Uterus (tissue), 4 donors: ENCODE measurements around the gene PTPRD. TPM values are rescaled to one million over a fixed set of nuclear protein-coding genes. Genes with fewer than 3 reads are reported as not detected.

Experiments
- DNase-seq, 2 donors: peaks; one replicate each; pipeline ENCODE4 v3.0.0-alpha.2; 2019 to 2020
- H3K27ac ChIP-seq, 2 donors: fragments of 200-600 bp; sonication (generic); 1 replicate in 1 of 2; 2 replicates in 1 of 2; pipeline ENCODE4 v1.5.1; 2016 to 2018
- H3K27me3 ChIP-seq, 2 donors: fragments of 200-600 bp; sonication (generic); one replicate each; pipeline ENCODE4 v1.5.1; 2018 to 2019; ENCODE audit warnings: control low read depth in 1 of 2
- H3K36me3 ChIP-seq, 2 donors: fragments of 200-600 bp; sonication (generic); one replicate each; pipeline ENCODE4 v1.5.1; 2019; ENCODE audit warnings: control low read depth in 1 of 2
- H3K4me1 ChIP-seq, 2 donors: fragments of 200-600 bp; sonication (generic); one replicate each; pipeline ENCODE4 v1.5.1; 2018 to 2019; ENCODE audit warnings: control low read depth in 1 of 2
- H3K4me3 ChIP-seq, 2 donors: fragments of 200-600 bp; sonication (generic); 1 replicate in 1 of 2; 2 replicates in 1 of 2; pipeline ENCODE4 v1.5.1; 2018 to 2019; ENCODE audit warnings: mild to moderate bottlenecking in 1 of 2
- H3K9me3 ChIP-seq, 2 donors: fragments of 200-600 bp; sonication (generic); one replicate each; pipeline ENCODE4 v1.5.1; 2019; ENCODE audit warnings: control low read depth in 1 of 2
- POLR2A ChIP-seq, 2 donors: fragments of 450-650 bp; IDR thresholded peaks; one replicate each; pipeline ENCODE4 v1.6.1; 2016; ENCODE audit warnings: antibody characterized with exemption in 2 of 2, mild to moderate bottlenecking in 1 of 2, moderate library complexity in 1 of 2
- intact Hi-C: fragments of 100-400 bp; cut with DNase I; formaldehyde crosslinking; loops from one replicate; pipeline ENCODE4 v1.15.1; 2023; ENCODE audit warnings: low total_unique reads
- total RNA-seq, 4 donors: library from RNA; depleted of rRNA in 3 of 4; stranded (reverse); fragments of >200 nt in 3 of 4; gene quantifications; one replicate each; pipeline versions ENCODE4 v1.1.0 to v1.2.4, GENCODE V29; 2014 to 2023
- TF ChIP-seq, protein P1 (sequence below), 4 experiments: fragments of 200-600 bp in 2 of 4; fragments of 450-650 bp in 2 of 4; sonication (generic) in 2 of 4; IDR thresholded peaks; one replicate each; pipeline ENCODE4 v1.5.1; 2016 to 2019; ENCODE audit warnings: antibody characterized with exemption in 4 of 4, mild to moderate bottlenecking in 2 of 4, moderate library complexity in 1 of 4
- donor health status: DM: yes; HTN: yes; CAD: no.

Gene PTPRD
- total RNA-seq, 4 donors from 2014 or later: 1.2 to 136 (median 26.4) TPM

DNA sequence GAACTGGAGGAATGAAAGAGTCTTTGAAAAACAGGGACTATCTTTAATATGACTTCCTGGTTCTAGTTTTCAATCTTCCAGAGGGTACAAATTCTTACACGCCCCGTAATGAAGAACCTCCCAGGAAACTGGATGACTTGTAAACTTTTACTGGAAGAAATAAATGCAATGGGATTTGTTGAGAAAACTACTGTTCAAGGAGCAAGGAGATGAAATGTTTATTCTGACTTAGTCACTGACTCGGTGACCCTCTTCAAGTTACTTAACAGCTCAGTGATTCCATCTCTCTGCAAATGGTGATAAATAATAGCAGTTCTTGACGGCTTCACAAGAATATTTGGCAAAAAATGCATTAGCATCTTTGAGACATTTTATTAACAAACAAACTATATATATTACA lies 858.6 kb downstream of the PTPRD start:
- H3K4me1 ChIP-seq: no peaks in the 10 kb centered on the region
- no peak for TF ChIP-seq POLR2A (IDR thresholded peaks at IDR 0.05)
- TF ChIP-seq, protein P1, sequence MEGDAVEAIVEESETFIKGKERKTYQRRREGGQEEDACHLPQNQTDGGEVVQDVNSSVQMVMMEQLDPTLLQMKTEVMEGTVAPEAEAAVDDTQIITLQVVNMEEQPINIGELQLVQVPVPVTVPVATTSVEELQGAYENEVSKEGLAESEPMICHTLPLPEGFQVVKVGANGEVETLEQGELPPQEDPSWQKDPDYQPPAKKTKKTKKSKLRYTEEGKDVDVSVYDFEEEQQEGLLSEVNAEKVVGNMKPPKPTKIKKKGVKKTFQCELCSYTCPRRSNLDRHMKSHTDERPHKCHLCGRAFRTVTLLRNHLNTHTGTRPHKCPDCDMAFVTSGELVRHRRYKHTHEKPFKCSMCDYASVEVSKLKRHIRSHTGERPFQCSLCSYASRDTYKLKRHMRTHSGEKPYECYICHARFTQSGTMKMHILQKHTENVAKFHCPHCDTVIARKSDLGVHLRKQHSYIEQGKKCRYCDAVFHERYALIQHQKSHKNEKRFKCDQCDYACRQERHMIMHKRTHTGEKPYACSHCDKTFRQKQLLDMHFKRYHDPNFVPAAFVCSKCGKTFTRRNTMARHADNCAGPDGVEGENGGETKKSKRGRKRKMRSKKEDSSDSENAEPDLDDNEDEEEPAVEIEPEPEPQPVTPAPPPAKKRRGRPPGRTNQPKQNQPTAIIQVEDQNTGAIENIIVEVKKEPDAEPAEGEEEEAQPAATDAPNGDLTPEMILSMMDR (IDR thresholded peaks at IDR 0.05): no peak
- H3K9me3 ChIP-seq: no peaks in the 10 kb centered on the region
- no peaks in the 10 kb centered on the region for H3K36me3 ChIP-seq
- peaks cover 0 to 4% of the 10 kb centered on the region in 2 donors for H3K27me3 ChIP-seq
- no peak for DNase-seq
- no peak overlapping the region for H3K4me3 ChIP-seq
- intact Hi-C loops: no loop called here
- no peak overlapping the region for H3K27ac ChIP-seq

DNA sequence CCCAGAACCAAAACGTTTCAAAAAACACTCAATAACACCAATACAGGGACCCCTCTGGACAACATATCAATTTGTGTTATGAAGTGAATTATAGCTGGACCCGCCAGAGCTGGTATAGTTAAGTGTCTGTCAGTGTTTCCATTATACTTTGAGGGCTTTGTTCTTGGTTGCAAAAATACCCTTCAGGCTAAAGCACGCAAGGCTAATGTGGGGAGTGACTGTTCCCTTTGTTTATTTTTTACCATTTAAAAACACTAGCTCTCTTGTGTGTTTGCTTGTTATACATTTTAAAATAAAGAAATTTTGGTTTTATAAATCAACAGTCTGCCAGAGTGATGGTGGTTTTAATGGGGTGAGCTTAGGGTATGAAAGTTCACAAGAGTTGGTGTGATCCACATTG lies 859.5 kb downstream of the PTPRD start:
- no peaks in the 10 kb centered on the region for H3K9me3 ChIP-seq
- H3K4me3 ChIP-seq: no peak overlapping the region
- no peak overlapping the region for H3K27ac ChIP-seq
- no peak for DNase-seq
- TF ChIP-seq POLR2A (IDR thresholded peaks at IDR 0.05): no peak
- TF ChIP-seq, protein P1 (IDR thresholded peaks at IDR 0.05): no peak
- intact Hi-C loops: no loop called here
- H3K4me1 ChIP-seq: no peaks in the 10 kb centered on the region
- no peaks in the 10 kb centered on the region for H3K36me3 ChIP-seq
- H3K27me3 ChIP-seq: peaks cover 0 to 4% of the 10 kb centered on the region in 2 donors

DNA sequence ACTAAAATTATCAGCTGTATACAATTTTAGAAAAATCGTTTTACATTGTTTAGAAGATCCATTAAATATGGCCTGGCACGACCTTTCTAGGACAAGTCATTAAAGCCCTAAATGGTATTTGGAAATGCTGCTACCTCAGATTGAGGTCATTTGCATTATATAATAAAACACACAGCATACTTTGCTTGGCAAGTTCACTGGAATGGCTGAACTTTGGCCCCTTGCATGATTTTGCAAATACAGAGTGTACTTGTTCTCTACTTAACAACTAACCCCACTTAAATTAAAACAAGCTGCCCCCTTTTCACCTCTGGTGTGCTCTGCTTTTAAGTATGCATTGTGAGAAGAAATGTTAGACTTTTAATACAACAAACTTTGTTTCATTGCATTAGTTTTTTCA lies 860.1 kb downstream of the PTPRD start:
- Histone ChIP-seq H3K4me3 (no peak overlapping the region), H3K4me1 (no peaks in the 10 kb centered on the region), H3K27ac (no peak overlapping the region), H3K9me3 (no peaks in the 10 kb centered on the region), H3K36me3 (no peaks in the 10 kb centered on the region), H3K27me3 (peaks cover 0 to 4% of the 10 kb centered on the region in 2 donors)
- TF ChIP-seq, protein P1 (IDR thresholded peaks at IDR 0.05): no peak
- TF ChIP-seq POLR2A (IDR thresholded peaks at IDR 0.05): no peak
- DNase-seq: no peak
- intact Hi-C loops: no loop called here

DNA sequence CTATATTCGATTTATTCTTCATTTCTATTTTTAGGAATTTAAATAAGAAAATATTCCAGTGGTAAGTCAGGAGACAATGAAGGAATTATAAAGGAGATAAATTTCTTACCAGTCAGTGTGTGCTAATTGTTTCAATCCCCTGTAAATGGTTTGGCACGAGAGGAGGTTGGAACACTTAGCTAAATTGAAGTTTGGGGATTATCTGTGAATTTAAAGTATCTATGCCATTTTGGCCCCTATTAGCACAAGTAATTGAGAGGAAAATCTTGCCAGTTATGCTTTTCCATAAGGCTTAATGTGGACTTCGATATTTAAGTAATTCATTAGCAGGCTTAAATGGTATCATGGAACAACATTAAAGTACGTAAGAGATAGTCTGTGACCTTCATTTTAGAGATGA lies 860.8 kb downstream of the PTPRD start:
- H3K9me3 ChIP-seq: no peaks in the 10 kb centered on the region
- no peaks in the 10 kb centered on the region for H3K4me1 ChIP-seq

DNA sequence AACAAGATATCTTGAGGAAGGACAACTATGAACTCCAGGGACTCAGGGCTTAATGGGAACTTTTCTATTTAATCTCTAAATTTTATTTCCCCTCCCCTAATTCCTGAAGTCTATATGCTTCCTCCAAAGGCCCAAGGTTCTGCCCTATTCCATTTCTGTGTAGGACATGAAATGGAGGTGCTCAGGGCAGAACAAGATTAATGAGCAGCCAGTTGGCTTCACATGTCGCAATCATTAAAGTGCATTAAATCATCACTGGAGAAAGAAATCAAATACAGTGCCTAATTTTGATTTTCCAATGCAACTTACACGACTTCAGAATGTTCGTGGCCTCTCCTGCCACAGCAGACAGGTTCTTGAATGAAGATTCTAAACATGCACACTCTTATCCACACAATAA lies 862.1 kb downstream of the PTPRD start:
- Histone ChIP-seq H3K36me3 (no peaks in the 10 kb centered on the region), H3K27ac (no peak overlapping the region), H3K9me3 (no peaks in the 10 kb centered on the region), H3K4me3 (no peak overlapping the region), H3K27me3 (peaks cover 0 to 4% of the 10 kb centered on the region in 2 donors), H3K4me1 (no peaks in the 10 kb centered on the region)
- DNase-seq: no peak
- TF ChIP-seq, protein P1 (IDR thresholded peaks at IDR 0.05): no peak
- no peak for TF ChIP-seq POLR2A (IDR thresholded peaks at IDR 0.05)
- intact Hi-C loops: no loop called here

More for the DNA sequence above, 860.8 kb downstream of the PTPRD start:
- Histone ChIP-seq H3K4me3 (no peak overlapping the region), H3K27ac (no peak overlapping the region), H3K27me3 (peaks cover 0 to 4% of the 10 kb centered on the region in 2 donors), H3K36me3 (no peaks in the 10 kb centered on the region)
- no peak for DNase-seq
- intact Hi-C loops: no loop called here
- no peak for TF ChIP-seq POLR2A (IDR thresholded peaks at IDR 0.05)
- TF ChIP-seq, protein P1 (IDR thresholded peaks at IDR 0.05): no peak
